Measurements from ENCODE around the gene PLEKHB1.

GRCh38 chr11:73656985-73657384 lies 10.6 kb downstream of the PLEKHB1 start:
- TF ChIP-seq CTCF (IDR thresholded peaks at IDR 0.05): no peak
- no peak for TF ChIP-seq ZFX (IDR thresholded peaks at IDR 0.05; ENCODE audit: borderline replicate concordance)

Measured in 22Rv1 (cell line).